H1 (cell line): ENCODE measurements around the gene OR4K13. TPM values are rescaled to one million over a fixed set of nuclear protein-coding genes. Genes with fewer than 3 reads are reported as not detected.

Source experiments
- EZH2 ChIP-seq: fragments of 200-600 bp; sonication (generic); IDR thresholded peaks from 2 replicates; pipeline ENCODE4 v1.7.1; 2012; ENCODE audit warnings: low read depth, mild to moderate bottlenecking, moderate library complexity, low read length, inconsistent platforms; ENCODE audit not compliant: severe bottlenecking
- KDM5A ChIP-seq: fragments of 200-600 bp; IDR thresholded peaks from 2 replicates; pipeline ENCODE4 v1.7.1; 2012; ENCODE audit warnings: mild to moderate bottlenecking, low read length, inconsistent platforms, mixed read lengths
- MAFK ChIP-seq: IDR thresholded peaks from 2 replicates; pipeline ENCODE4 v1.6.1; 2012; ENCODE audit warnings: low read depth, mild to moderate bottlenecking, improper control_type of control experiment, low read length
- RAD21 ChIP-seq, 2 experiments: IDR thresholded peaks in 1 of 2; conservative IDR thresholded peaks in 1 of 2; 2 replicates each; pipeline ENCODE4 v1.6.1; 2011; ENCODE audit warnings: low read depth in 2 of 2, low read length in 2 of 2, improper control_type of control experiment in 1 of 2, inconsistent platforms in 1 of 2, mild to moderate bottlenecking in 1 of 2, moderate library complexity in 1 of 2
- SP2 ChIP-seq: IDR thresholded peaks from 2 replicates; pipeline ENCODE4 v1.6.1; 2012; ENCODE audit warnings: mild to moderate bottlenecking, low read length, inconsistent platforms
- TAF7 ChIP-seq: optimal IDR thresholded peaks from 2 replicates; pipeline ENCODE3; 2011; ENCODE audit warnings: low read depth, mild to moderate bottlenecking, inconsistent platforms, low read length, moderate library complexity, borderline replicate concordance
- TBP ChIP-seq: IDR thresholded peaks from 2 replicates; pipeline ENCODE4 v1.6.1; 2011; ENCODE audit warnings: low read depth, low read length, improper control_type of control experiment
- polyA plus RNA-seq, 7 experiments: library from polyadenylated mRNA; depleted of rRNA in 3 of 7; stranded (reverse) in 5 of 7; unstranded in 2 of 7; fragments of >200 nt in 5 of 7; fragments of 200-250 nt in 2 of 7; gene quantifications; 1 replicate in 5 of 7; 2 replicates in 1 of 7; 4 replicates in 1 of 7; pipeline versions ENCODE4 v1.2.1 to v1.2.3, GENCODE V29; 2011 to 2013; ENCODE audit warnings: missing spikeins in 2 of 7, mixed read lengths in 2 of 7
- total RNA-seq: library from RNA; stranded (reverse); fragmentation: NEBNext Ultra II Directional; extraction: Animal tissue kit (Norgen Biotek cat#: 25700); gene quantifications from 2 replicates; pipeline ENCODE4 v1.2.1, GENCODE V29; 2021
- TF ChIP-seq, protein P1 (sequence below): fragments of 300-600 bp; sonication (generic); IDR thresholded peaks from 2 replicates; pipeline ENCODE4 v1.7.1; 2012; ENCODE audit warnings: low read length, moderate library complexity, mild to moderate bottlenecking, inconsistent platforms; ENCODE audit not compliant: insufficient replicate concordance
- TF ChIP-seq, protein P2 (sequence below): IDR thresholded peaks from 2 replicates; pipeline ENCODE4 v1.6.1; 2011; ENCODE audit warnings: low read length, improper control_type of control experiment

The OR4K13 gene
- total and polyA plus RNA-seq, 2 of the 8 experiments (the other 6 are each of a cell fraction or from before 2014, with no cell fraction given): not detected

DNA sequence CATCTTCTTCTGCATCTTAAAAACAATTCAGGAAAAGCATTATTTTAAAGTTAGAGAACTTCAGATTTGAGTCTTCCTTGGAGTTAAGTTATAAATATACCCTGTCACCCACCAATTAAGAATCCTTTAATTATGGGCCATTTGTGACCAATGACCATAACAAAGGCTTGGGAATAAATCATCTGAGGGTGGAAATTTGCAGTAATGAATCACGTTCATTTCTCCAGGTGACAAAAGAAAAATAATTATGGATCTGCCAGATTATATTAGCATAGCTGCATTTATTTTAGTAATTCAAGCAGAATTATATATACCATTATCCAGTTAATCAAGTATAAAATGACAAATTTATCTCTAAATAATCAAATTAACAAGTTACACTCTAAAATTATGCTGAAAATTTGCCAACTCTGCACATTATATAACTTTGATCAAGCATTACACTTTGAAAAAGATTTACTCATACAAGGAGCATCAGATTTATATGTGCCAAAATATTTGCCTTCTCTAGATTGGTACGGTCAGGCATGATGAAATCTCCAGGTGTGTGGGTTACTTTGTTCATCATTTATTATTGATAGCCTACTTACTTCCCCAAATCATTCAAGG lies 16.5 kb downstream of the OR4K13 start, which contains the start of gene OR4K14 (continued):
- TF ChIP-seq, protein P1, sequence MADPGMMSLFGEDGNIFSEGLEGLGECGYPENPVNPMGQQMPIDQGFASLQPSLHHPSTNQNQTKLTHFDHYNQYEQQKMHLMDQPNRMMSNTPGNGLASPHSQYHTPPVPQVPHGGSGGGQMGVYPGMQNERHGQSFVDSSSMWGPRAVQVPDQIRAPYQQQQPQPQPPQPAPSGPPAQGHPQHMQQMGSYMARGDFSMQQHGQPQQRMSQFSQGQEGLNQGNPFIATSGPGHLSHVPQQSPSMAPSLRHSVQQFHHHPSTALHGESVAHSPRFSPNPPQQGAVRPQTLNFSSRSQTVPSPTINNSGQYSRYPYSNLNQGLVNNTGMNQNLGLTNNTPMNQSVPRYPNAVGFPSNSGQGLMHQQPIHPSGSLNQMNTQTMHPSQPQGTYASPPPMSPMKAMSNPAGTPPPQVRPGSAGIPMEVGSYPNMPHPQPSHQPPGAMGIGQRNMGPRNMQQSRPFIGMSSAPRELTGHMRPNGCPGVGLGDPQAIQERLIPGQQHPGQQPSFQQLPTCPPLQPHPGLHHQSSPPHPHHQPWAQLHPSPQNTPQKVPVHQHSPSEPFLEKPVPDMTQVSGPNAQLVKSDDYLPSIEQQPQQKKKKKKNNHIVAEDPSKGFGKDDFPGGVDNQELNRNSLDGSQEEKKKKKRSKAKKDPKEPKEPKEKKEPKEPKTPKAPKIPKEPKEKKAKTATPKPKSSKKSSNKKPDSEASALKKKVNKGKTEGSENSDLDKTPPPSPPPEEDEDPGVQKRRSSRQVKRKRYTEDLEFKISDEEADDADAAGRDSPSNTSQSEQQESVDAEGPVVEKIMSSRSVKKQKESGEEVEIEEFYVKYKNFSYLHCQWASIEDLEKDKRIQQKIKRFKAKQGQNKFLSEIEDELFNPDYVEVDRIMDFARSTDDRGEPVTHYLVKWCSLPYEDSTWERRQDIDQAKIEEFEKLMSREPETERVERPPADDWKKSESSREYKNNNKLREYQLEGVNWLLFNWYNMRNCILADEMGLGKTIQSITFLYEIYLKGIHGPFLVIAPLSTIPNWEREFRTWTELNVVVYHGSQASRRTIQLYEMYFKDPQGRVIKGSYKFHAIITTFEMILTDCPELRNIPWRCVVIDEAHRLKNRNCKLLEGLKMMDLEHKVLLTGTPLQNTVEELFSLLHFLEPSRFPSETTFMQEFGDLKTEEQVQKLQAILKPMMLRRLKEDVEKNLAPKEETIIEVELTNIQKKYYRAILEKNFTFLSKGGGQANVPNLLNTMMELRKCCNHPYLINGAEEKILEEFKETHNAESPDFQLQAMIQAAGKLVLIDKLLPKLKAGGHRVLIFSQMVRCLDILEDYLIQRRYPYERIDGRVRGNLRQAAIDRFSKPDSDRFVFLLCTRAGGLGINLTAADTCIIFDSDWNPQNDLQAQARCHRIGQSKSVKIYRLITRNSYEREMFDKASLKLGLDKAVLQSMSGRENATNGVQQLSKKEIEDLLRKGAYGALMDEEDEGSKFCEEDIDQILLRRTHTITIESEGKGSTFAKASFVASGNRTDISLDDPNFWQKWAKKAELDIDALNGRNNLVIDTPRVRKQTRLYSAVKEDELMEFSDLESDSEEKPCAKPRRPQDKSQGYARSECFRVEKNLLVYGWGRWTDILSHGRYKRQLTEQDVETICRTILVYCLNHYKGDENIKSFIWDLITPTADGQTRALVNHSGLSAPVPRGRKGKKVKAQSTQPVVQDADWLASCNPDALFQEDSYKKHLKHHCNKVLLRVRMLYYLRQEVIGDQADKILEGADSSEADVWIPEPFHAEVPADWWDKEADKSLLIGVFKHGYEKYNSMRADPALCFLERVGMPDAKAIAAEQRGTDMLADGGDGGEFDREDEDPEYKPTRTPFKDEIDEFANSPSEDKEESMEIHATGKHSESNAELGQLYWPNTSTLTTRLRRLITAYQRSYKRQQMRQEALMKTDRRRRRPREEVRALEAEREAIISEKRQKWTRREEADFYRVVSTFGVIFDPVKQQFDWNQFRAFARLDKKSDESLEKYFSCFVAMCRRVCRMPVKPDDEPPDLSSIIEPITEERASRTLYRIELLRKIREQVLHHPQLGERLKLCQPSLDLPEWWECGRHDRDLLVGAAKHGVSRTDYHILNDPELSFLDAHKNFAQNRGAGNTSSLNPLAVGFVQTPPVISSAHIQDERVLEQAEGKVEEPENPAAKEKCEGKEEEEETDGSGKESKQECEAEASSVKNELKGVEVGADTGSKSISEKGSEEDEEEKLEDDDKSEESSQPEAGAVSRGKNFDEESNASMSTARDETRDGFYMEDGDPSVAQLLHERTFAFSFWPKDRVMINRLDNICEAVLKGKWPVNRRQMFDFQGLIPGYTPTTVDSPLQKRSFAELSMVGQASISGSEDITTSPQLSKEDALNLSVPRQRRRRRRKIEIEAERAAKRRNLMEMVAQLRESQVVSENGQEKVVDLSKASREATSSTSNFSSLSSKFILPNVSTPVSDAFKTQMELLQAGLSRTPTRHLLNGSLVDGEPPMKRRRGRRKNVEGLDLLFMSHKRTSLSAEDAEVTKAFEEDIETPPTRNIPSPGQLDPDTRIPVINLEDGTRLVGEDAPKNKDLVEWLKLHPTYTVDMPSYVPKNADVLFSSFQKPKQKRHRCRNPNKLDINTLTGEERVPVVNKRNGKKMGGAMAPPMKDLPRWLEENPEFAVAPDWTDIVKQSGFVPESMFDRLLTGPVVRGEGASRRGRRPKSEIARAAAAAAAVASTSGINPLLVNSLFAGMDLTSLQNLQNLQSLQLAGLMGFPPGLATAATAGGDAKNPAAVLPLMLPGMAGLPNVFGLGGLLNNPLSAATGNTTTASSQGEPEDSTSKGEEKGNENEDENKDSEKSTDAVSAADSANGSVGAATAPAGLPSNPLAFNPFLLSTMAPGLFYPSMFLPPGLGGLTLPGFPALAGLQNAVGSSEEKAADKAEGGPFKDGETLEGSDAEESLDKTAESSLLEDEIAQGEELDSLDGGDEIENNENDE: no peak
- TF ChIP-seq EZH2 (no peak), TBP (no peak), KDM5A (no peak), MAFK (no peak), SP2 (no peak), RAD21 (IDR thresholded peaks at IDR 0.05 in 1 of 2, conservative IDR thresholded peaks at IDR 0.05 in 1 of 2; ENCODE audit: low read depth in 2 of 2, low read length in 2 of 2) (no peak), TAF7 (no peak)
- TF ChIP-seq, protein P2, sequence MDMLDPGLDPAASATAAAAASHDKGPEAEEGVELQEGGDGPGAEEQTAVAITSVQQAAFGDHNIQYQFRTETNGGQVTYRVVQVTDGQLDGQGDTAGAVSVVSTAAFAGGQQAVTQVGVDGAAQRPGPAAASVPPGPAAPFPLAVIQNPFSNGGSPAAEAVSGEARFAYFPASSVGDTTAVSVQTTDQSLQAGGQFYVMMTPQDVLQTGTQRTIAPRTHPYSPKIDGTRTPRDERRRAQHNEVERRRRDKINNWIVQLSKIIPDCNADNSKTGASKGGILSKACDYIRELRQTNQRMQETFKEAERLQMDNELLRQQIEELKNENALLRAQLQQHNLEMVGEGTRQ: no peak
